GM12878 (cell line): Measurements from ENCODE around the gene SCN8A.

Source experiments
- EZH2 ChIP-seq: IDR thresholded peaks from 2 replicates; pipeline ENCODE4 v1.6.1; 2012; ENCODE audit warnings: low read depth, mild to moderate bottlenecking, control low read depth, inconsistent platforms, low read length, borderline replicate concordance; ENCODE audit not compliant: control insufficient read depth
- FOS ChIP-seq: IDR thresholded peaks from 3 replicates; pipeline ENCODE4 v1.6.1; 2011; ENCODE audit warnings: borderline replicate concordance; ENCODE audit not compliant: insufficient read length; ENCODE audit errors: extremely low read depth
- GATAD2B ChIP-seq: fragments of 450-650 bp; conservative IDR thresholded peaks from 2 replicates; pipeline ENCODE4 v1.6.1; 2017; ENCODE audit warnings: low read depth, mild to moderate bottlenecking, moderate library complexity
- KAT2A ChIP-seq: conservative IDR thresholded peaks from 2 replicates; pipeline ENCODE4 v1.6.1; 2011; ENCODE audit warnings: low read depth, low read length; ENCODE audit not compliant: control insufficient read depth
- MEF2A ChIP-seq: IDR thresholded peaks from 2 replicates; pipeline ENCODE4 v1.6.1; 2011; ENCODE audit warnings: low read depth, mild to moderate bottlenecking, low read length, moderate library complexity; ENCODE audit not compliant: insufficient read depth
- MXI1 ChIP-seq: fragments of 150-350 bp; IDR thresholded peaks from 2 replicates; pipeline ENCODE4 v1.6.1; 2011; ENCODE audit warnings: low read depth, mild to moderate bottlenecking, inconsistent platforms, low read length, improper control_type of control experiment
- NBN ChIP-seq: fragments of 450-650 bp; IDR thresholded peaks from 2 replicates; pipeline ENCODE4 v1.6.1; 2016
- POLR2A ChIP-seq: IDR thresholded peaks from 2 replicates; pipeline ENCODE4 v1.6.1; 2011; ENCODE audit warnings: low read depth, mild to moderate bottlenecking, low read length
- SP1 ChIP-seq: IDR thresholded peaks from one replicate; pipeline ENCODE4 v1.6.1; 2011; ENCODE audit warnings: low read depth, low read length
- SUZ12 ChIP-seq: fragments of 200-600 bp; sonication (generic); IDR thresholded peaks from one replicate; pipeline ENCODE4 v1.6.1; 2018; ENCODE audit warnings: antibody characterized with exemption, mild to moderate bottlenecking; ENCODE audit not compliant: unreplicated experiment
- ZZZ3 ChIP-seq: IDR thresholded peaks from 2 replicates; pipeline ENCODE4 v1.6.1; 2011; ENCODE audit warnings: low read depth; ENCODE audit not compliant: control insufficient read depth, insufficient read length
- TF ChIP-seq, protein P1 (sequence below): IDR thresholded peaks from 2 replicates; pipeline ENCODE4 v1.6.1; 2012; ENCODE audit warnings: low read length, inconsistent platforms
- TF ChIP-seq, protein P2 (sequence below), 3 experiments: IDR thresholded peaks in 2 of 3; conservative IDR thresholded peaks in 1 of 3; 2 replicates each; pipeline ENCODE4 v1.5.1; 2011; ENCODE audit warnings: low read depth in 3 of 3, low read length in 3 of 3, mild to moderate bottlenecking in 3 of 3, control low read depth in 2 of 3, moderate library complexity in 2 of 3, inconsistent platforms in 1 of 3, mixed read lengths in 1 of 3; ENCODE audit not compliant: control insufficient read depth in 2 of 3, insufficient read depth in 1 of 3; ENCODE audit errors: extremely low read depth in 1 of 3

DNA sequence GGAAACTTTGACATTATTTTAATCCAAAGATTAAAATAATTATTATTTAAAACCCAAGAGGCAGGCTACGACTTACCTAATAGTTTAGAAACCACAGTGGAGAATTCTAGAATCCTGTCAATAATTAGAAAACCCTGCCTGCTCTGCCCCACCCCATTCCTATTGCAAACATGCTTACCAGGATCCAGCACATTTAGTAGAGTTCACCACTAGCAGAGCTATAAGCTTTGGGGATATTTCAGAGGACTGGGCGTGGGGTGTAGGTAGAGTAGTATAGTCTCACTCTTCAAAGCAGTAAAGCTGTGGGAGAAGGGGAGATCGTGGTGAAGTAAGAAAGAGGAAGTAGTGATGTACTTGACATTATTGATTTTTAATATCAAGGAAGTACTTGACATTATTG lies 157.2 kb downstream of the SCN8A start:
- TF ChIP-seq SUZ12 (no peak), NBN (no peak), SP1 (no peak), MXI1 (no peak), KAT2A (no peak), EZH2 (no peak), FOS (no peak), GATAD2B (no peak), POLR2A (no peak), ZZZ3 (no peak), MEF2A (no peak)
- TF ChIP-seq, protein P1, sequence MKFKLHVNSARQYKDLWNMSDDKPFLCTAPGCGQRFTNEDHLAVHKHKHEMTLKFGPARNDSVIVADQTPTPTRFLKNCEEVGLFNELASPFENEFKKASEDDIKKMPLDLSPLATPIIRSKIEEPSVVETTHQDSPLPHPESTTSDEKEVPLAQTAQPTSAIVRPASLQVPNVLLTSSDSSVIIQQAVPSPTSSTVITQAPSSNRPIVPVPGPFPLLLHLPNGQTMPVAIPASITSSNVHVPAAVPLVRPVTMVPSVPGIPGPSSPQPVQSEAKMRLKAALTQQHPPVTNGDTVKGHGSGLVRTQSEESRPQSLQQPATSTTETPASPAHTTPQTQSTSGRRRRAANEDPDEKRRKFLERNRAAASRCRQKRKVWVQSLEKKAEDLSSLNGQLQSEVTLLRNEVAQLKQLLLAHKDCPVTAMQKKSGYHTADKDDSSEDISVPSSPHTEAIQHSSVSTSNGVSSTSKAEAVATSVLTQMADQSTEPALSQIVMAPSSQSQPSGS: no peak
- TF ChIP-seq, protein P2, sequence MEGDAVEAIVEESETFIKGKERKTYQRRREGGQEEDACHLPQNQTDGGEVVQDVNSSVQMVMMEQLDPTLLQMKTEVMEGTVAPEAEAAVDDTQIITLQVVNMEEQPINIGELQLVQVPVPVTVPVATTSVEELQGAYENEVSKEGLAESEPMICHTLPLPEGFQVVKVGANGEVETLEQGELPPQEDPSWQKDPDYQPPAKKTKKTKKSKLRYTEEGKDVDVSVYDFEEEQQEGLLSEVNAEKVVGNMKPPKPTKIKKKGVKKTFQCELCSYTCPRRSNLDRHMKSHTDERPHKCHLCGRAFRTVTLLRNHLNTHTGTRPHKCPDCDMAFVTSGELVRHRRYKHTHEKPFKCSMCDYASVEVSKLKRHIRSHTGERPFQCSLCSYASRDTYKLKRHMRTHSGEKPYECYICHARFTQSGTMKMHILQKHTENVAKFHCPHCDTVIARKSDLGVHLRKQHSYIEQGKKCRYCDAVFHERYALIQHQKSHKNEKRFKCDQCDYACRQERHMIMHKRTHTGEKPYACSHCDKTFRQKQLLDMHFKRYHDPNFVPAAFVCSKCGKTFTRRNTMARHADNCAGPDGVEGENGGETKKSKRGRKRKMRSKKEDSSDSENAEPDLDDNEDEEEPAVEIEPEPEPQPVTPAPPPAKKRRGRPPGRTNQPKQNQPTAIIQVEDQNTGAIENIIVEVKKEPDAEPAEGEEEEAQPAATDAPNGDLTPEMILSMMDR (IDR thresholded peaks at IDR 0.05 in 2 of 3, conservative IDR thresholded peaks at IDR 0.05 in 1 of 3; ENCODE audit: control insufficient read depth in 2 of 3, extremely low read depth in 1 of 3, insufficient read depth in 1 of 3, low read depth in 3 of 3, low read length in 3 of 3): no peak
